Esophagus squamous epithelium (tissue), 4 donors: ENCODE results near the gene UMAD1.

Experiments
- POLR2A ChIP-seq, 4 donors: fragments of 450-650 bp; IDR thresholded peaks; one replicate each; pipeline ENCODE4 v1.6.1; 2017; ENCODE audit warnings: antibody characterized with exemption in 4 of 4, mild to moderate bottlenecking in 4 of 4, moderate library complexity in 3 of 4
- TF ChIP-seq, protein P1 (sequence below), 6 experiments: fragments of 450-650 bp in 4 of 6; fragments of 200-600 bp in 2 of 6; sonication (generic) in 2 of 6; IDR thresholded peaks; one replicate each; pipeline ENCODE4 v1.5.1; 2016 to 2019; ENCODE audit warnings: antibody characterized with exemption in 6 of 6, mild to moderate bottlenecking in 4 of 6, moderate library complexity in 4 of 6

DNA sequence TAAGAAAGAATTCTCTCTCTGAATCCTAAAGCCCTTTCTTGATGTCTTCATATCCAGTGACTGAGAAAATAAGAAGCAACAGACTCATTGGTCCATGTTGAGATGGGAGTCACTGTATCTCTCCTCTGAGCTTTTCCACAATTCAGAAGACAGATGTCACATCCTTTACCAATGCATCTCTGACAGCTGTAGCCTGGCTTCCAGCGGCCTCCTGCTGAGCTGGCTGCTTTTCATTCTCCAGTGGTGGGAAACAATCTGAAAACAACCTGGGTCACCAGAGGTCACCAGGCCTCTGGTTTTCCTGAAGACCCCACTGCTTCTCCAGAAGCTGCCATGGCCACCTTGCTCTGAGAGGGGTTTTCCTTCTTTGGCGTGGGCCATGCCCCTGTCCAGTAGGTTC lies 96.1 kb downstream of the UMAD1 start:
- TF ChIP-seq, protein P1, sequence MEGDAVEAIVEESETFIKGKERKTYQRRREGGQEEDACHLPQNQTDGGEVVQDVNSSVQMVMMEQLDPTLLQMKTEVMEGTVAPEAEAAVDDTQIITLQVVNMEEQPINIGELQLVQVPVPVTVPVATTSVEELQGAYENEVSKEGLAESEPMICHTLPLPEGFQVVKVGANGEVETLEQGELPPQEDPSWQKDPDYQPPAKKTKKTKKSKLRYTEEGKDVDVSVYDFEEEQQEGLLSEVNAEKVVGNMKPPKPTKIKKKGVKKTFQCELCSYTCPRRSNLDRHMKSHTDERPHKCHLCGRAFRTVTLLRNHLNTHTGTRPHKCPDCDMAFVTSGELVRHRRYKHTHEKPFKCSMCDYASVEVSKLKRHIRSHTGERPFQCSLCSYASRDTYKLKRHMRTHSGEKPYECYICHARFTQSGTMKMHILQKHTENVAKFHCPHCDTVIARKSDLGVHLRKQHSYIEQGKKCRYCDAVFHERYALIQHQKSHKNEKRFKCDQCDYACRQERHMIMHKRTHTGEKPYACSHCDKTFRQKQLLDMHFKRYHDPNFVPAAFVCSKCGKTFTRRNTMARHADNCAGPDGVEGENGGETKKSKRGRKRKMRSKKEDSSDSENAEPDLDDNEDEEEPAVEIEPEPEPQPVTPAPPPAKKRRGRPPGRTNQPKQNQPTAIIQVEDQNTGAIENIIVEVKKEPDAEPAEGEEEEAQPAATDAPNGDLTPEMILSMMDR (IDR thresholded peaks at IDR 0.05) = no peak
- no peak for TF ChIP-seq POLR2A (IDR thresholded peaks at IDR 0.05)
